ENCODE data around the gene CABLES1.
"Not testable (repeated sequence)": the region's sequence is repeated elsewhere in the genome, so short reads cannot be mapped to it uniquely, and the experiment has no call there.

The CABLES1 gene

GRCh38 chr18:23143016-23143814 lies 7.9 kb downstream of the CABLES1 start:
- no peak for DNase-seq

GRCh38 chr18:23143815-23144261 lies 8.6 kb downstream of the CABLES1 start:
- no peak for DNase-seq

GRCh38 chr18:23144640-23145039 lies 9.4 kb downstream of the CABLES1 start:
- DNase-seq: no peak

DNA sequence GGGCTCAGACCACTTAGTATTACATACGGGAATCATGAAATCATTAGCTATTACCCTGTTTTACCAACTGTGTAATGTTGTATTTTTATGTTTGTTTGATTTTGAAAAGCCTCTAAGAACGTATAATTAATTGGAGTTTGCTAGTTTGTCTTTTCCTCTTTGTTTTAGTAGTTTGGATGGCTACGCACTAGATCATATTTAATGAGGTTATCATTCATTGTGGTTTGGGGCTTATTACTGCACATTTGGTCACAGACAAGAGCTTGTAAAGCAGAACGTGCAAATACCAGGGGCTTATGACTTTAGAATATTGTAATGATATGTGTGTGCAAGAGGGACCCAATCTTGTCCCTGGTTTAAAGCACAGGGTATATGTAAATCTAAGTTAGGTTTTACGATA lies 10.3 kb downstream of the CABLES1 start:
- no peak for DNase-seq

GRCh38 chr18:23146861-23147469 lies 11.7 kb downstream of the CABLES1 start:
- no peak for DNase-seq

- no peak for DNase-seq
These were observed 13.1 kb downstream of the CABLES1 start for GRCh38 chr18:23148382-23148781.

DNA sequence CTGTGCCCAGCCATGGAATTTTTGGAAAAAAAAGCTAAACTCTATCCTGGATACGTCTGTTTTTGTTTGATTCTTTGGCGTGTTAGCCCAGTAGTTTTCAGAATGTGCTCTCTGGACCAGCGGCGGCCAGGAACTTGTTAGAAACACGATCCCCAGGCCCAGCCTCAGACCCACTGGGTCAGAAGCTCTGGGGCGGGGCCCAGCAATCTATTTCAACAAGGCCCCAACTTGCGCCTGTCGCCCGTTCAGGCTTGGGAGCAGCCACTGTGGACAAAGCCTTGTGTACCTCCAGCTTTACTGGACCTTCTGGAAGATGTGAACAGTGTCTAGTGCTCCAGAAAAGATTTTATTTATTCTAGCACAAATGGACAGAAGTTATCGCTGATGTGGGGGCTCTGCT lies 14.3 kb downstream of the CABLES1 start:
- no peak for DNase-seq

GRCh38 chr18:23151414-23152099 lies 16.3 kb downstream of the CABLES1 start:
- DNase-seq: no peak

DNA sequence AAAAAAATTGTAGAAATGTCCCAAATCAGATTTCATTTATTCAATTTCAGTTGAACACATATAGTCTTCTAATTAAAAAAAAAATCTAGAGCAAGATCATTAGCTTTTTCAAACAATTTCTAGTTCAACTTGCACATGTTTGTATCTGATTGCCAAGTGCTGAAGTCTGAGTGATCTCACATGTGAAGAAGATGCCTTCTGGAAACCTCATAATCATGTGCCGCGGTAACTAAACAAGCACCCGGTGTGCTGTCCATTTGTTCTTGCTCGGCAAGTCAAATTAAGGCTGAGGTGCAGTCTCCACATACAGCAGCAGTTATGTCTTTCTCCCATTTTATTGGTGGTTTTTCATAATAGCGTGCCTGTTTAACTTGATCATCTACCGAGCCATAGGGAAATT lies 18.7 kb downstream of the CABLES1 start:
- no peak for DNase-seq

GRCh38 chr18:23154823-23155500 lies 19.7 kb downstream of the CABLES1 start:
- DNase-seq: no peak

DNA sequence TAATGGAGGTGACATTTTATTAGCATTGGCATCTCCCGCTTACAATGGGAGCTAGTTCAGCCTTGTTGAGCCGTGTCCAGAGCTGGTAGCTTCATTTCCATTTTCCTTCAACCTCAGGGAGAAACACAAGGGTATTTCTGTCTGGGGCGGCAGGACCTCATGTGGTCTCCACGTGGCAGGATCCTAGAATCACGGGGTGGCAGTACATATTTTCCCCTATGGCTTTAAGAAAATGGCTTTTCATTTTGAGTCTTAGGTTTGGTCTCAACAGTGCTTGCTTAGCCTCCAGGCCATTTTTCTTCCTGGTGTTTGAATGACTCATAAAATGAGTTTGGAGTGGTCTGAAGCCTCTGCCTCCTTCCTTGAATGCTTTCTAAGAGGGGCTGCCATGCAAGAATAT lies 20.3 kb downstream of the CABLES1 start:
- no peak for DNase-seq

- DNase-seq: no peak
These were observed 20.8 kb downstream of the CABLES1 start for GRCh38 chr18:23156134-23156533.

DNA sequence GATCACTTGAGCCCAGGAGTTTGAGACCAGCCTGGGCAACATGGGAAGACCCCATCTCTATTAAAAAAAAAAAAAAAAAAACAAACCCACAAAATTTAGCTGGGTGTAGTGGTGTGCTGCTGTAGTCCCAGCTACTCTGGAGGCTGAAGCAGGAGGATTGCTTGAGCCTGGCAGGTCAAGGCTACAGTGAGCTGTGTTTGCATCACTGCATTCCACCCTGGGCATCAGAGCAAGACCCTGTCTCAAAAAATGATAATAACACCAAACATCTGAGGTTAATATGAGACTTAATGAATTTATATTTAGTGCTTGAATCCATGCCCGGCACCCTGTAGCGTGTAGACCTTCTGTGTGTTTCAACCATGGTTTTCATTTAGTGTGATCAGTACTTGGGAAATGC lies 22.8 kb downstream of the CABLES1 start:
- DNase-seq: no peak

- DNase-seq: not testable (repeated sequence)
These were observed 23.6 kb downstream of the CABLES1 start for GRCh38 chr18:23158884-23159283.

- DNase-seq: no peak
These were observed 24.1 kb downstream of the CABLES1 start for GRCh38 chr18:23159344-23159743.

DNA sequence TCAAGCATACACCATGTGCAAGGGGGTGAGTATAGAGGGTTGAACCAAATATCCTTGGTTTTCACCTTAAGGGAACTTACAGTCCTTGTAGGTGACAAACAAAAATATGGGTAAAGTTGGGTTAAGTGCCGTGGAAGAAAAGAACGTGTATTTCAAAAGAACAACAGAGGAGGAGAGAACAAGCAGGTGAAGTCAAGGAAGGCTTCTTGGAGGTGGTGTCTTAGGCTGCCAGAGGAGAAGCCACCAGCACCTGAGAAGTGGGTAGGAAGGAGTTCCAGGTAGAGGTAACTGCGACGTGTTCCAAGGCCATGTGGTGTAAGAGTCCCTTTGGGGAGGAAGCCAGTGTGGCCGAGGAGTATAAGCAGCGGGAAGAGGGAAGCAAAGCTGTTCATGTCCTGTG lies 27.2 kb downstream of the CABLES1 start:
- DNase-seq: no peak

DNA sequence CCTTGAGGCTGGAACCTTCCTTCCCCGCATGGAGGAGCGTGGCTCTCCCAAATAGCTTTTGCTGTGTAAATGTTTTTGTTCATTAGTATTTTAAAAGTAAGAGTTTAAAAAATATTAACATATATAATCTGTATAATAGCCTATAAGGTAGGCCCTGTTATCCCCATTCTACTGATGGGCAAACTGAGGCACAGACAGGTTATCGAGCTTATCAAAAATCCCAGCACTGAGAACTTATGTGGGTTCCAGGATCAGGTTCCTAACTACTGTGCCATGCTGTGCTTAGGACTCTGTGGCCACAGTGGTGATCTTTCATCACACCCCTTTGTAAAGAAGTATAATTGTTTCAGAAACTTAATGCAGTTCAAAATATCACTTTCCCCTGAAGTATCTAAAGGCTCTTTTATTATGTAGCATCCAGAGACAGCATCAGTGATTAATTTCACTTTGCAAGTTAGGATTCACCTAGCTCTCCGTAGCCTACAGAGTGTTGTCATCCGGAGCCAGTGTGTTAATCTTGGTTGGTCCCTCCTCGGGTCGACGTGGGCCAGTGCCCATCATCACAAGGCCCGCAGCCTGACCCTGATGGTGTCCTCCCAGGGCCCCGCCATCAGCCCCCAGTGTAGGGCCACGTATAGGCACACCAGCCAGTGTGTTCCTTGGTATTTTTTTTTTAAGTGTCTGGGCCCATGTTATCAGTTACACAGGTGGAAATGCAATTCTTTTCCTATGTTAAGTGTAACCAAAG lies 28.7 kb downstream of the CABLES1 start:
- DNase-seq: no peak

DNA sequence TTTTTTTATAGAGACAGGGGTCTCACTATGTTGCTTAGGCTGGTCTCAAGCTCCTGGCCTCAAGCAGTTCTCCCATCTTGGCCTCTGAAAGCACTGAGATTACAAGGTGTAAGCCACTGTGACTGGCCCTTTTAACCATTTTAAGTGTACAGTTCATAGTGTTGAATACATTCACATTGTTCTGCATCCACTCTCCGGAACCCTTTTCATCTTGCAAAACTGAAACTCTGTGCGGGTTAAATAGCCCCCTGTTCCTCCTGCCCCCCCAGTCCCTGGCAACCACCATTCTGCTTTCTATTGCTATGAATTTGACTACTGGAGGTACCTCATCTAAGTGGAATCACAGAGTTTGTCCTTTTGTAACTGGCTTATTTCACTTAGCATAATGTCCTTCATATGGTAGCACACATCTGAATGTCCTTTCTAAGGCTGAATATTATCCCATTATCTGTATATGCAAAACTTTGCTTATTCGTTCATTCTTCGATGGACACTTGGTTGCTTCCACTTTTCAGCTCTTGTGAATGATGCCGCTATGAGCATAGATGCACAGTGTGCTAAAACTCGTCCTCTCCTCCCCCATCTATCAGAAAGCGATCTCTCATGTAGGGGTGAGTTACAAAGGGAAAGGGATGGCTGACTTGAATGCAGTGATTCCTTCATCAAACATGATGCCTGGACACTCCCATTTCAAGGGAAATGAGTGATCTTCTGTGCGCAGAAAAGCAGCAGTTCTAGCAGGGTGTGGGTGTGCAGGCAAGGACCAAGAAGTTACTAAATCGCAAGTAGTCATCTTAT lies 30.2 kb downstream of the CABLES1 start:
- no peak for DNase-seq

DNA sequence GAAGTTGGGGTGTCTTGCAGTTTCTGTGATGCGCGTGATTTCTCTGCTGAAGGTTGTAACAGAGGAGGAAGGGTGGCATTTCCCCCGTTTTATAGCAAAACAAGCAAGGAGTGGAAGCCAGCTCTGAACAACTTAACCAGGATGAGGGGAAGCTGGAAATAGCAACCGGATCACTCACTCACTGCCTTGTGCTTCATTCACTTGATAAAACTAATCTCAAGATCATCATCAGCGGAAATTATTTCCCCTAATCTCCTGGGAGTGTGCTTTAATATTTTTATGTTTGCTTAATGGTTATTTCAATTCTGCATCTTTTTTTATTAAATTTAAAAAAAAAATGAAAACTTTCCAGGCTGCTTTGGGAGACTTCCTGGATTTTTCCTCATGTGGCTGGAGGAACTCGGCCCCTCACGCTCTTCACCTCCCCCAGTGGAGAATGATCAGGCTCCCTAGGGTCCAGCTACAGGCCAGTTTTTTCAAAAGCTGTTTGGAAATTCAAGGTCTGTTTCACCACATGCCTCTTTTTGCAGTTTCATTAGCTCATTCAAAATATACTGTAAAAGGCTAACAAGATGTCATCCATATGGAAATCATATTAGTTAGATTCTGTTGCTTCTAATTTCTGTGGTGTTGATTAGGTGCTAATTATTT lies 31.7 kb downstream of the CABLES1 start:
- no peak for DNase-seq

GRCh38 chr18:23169673-23170044 lies 34.4 kb downstream of the CABLES1 start:
- no peak for DNase-seq

- no peak for DNase-seq
These were observed 34.9 kb downstream of the CABLES1 start for GRCh38 chr18:23170137-23170536.

All from activated CD4-positive, alpha-beta T cell treated with anti-CD3 and anti-CD28 coated beads for 4 hours (primary cell).